IPS-18c (cell line): ENCODE measurements around the gene RFX4.

Experiments used
- H3K4me3 ChIP-seq: 2 replicates; pipeline ENCODE4 v1.7.0; 2013; ENCODE audit warnings: low read depth, mild to moderate bottlenecking, low read length, moderate library complexity; ENCODE audit not compliant: insufficient read depth
- H3K9me3 ChIP-seq: one replicate; pipeline ENCODE4 v1.6.1; 2013; ENCODE audit warnings: mild to moderate bottlenecking, low read length, moderate library complexity; ENCODE audit not compliant: control insufficient read depth, insufficient read depth

The RFX4 gene

GRCh38 chr12:106759526-106760183 lies 176.9 kb downstream of the RFX4 start:
- Histone ChIP-seq H3K9me3 (no peaks in the 10 kb centered on the region), H3K4me3 (0 out of 2 replicates have a peak overlapping the region, but pooled peaks have one; percentile 0)

DNA sequence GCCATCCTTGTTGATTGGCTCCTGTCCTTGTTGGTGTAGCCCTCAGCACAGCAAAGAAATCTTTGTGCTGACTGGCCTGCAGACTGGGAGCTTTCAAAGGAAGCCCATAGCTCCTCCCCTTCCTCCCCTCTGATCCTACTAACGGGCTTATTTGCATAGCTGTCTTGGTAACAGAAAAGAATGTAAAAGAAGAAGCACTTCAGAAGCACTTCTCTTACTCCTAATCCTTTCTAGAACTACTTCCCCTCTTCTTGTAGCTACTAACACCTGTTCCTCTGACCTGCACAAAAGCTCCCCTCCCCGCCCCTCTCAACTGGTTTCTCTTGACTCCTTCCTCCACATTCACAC lies 177.4 kb downstream of the RFX4 start:
- no peak overlapping the region for H3K4me3 ChIP-seq

GRCh38 chr12:106764220-106764619 lies 181.4 kb downstream of the RFX4 start:
- no peaks in the 10 kb centered on the region for H3K9me3 ChIP-seq
- no peak overlapping the region for H3K4me3 ChIP-seq

More for the DNA sequence above, 177.4 kb downstream of the RFX4 start:
- no peaks in the 10 kb centered on the region for H3K9me3 ChIP-seq

GRCh38 chr12:106764738-106765137 lies 181.9 kb downstream of the RFX4 start:
- no peak overlapping the region for H3K4me3 ChIP-seq
- no peaks in the 10 kb centered on the region for H3K9me3 ChIP-seq

DNA sequence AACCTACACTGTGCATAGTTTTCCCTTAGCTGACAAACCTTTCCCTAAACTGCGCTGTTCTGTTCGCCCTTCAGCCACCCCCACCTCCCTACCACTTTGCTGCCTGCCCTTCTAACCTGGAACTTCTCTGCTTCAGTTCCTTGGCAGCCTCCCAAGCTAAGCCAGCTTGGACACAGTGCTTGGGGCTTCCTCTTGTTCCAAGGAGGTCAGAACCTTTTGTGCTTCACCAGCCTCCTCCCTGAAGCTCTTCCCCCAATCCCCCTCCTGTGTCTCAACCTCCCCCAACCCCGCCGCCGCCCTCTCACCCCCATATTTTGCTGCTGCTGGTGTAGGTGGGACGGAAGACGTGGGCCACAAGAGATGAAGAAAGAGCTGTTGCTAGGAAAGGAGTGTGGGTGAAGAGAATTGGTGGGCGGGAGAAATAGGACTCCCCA lies 183.6 kb downstream of the RFX4 start:
- H3K4me3 ChIP-seq = no peak overlapping the region
- no peaks in the 10 kb centered on the region for H3K9me3 ChIP-seq

DNA sequence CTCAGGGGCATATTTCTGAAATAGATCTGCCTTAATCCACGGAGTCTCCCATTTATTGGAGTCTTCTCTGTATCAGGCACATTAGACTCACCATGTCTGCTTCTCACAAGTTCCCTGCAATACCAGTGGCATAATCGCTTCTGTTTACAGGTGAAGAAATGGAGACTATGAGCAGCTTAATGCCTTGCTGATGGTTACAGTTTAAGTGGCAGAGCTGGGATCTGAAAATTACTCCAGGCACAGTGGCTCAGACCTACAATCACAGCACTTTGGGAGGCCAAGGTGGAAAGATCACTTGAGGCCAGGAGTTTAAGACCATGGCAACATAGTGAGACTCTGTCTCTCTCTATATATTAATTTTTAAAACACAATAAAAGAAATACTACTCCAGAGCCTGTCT lies 184.4 kb downstream of the RFX4 start:
- Histone ChIP-seq H3K4me3 (no peak overlapping the region), H3K9me3 (no peaks in the 10 kb centered on the region)

GRCh38 chr12:106767954-106768822 lies 185.4 kb downstream of the RFX4 start:
- Histone ChIP-seq H3K4me3 (peak overlapping the region; percentile 29; the same call in 1 of the 2 replicates), H3K9me3 (no peaks in the 10 kb centered on the region)

GRCh38 chr12:106769078-106769477 lies 186.3 kb downstream of the RFX4 start:
- H3K9me3 ChIP-seq = no peaks in the 10 kb centered on the region
- H3K4me3 ChIP-seq = 0 out of 2 replicates have a peak overlapping the region, but pooled peaks have one; percentile 29

DNA sequence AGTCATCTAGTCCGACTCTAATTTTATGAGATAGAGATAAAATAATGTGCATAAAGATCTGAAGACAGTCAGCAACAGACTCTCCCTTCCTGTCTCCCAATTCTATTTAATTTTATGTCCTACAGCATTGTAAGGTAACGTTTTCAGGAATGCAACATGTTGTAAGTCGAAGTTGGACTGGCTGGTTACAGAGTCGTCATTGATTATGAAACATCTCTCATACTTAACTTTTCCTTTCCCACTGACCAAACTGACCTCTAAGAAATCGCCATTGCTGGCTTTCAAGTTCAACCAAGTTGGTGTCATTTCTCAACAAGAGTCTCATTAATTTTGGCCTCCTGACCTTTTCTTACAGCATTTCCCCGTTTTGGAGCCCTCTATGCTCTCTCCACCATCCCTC lies 186.7 kb downstream of the RFX4 start:
- H3K4me3 ChIP-seq = no peak overlapping the region
- H3K9me3 ChIP-seq = no peaks in the 10 kb centered on the region

- H3K9me3 ChIP-seq = no peaks in the 10 kb centered on the region
- no peak overlapping the region for H3K4me3 ChIP-seq
Observed at GRCh38 chr12:106771425-106771824, 188.6 kb downstream of the RFX4 start.

GRCh38 chr12:106773286-106774004 lies 190.6 kb downstream of the RFX4 start:
- H3K4me3 ChIP-seq = peak overlapping the region; percentile 94
- H3K9me3 ChIP-seq = no peaks in the 10 kb centered on the region

DNA sequence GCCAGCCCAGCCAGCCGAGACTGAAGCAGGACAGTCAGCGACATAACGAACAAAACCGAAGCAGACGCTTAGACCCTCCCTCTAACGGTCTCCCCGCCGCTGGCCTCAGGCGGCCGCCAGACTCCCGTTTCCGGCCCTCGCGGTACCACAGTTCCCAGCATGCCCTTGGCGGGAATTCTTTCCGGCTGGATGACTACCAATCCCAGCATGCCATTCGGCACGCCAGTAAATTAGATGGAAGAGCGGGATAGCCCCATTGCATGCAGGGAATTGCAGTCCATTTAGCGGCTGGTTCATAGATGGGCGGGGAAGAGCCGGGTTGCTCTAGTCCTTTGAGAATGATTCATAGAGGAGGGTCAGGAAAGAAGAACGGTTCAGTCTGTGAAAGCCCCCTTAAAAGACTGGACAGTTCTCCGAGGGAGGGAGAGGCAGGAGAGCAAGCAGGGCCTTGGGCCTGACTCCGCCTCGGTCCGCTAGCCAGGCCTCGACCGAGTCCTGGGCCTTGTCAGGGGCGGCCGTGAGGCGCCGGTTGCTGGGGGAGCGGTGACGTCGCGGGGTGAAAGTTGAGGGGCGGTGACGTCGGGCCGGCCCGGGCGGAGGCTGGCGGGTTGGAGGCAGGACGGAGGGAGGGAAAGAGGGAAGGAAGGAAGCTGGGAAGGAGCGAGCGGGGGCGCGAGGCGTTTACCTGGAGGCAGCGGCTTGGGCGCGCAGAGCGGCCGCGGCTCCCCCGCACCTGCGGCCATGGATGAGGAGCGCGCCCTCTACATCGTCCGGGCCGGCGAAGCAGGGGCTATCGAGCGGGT lies 191.4 kb downstream of the RFX4 start, which contains the start of gene RIC8B:
RIC8B (plus strand) TSS at position 678 of the 803 bp plus-strand sequence; CDS start at position 742, 64 bp downstream.
- Histone ChIP-seq H3K9me3 (no peaks in the 10 kb centered on the region), H3K4me3 (peak within 1 kb of the TSS; percentile 94)

DNA sequence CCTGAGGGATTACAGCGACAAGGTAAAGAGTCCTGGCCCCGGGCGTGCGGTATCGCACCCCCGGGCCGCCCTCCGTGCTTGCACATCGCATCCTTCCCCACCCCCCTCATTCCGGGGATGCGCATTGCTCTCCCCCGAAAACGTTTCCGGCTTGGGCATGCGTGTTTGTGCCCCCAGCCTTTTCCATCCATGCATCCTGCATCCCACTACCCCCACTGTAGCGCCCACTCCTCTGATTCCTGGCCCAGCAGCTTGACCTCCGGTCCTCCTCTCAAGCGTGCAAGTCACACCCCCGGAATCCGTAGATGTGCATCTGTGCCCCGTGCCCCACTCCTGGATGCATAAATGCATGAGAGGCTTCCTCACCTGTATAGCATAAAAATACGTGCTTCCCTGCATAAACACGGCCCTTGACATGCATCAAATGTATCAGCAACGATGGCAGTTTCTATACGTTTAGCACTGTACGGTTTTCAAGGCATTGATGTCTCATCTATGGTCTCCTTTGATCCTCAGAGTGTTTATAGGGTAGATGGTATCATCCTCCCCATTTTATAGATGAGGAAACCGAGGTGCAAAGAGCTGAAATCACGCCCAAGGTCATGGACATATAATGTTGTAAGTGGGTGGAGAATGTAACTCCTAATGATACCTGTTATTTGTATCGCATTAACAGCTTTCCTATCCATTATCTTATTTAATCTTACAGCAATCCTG lies 192.2 kb downstream of the RFX4 start:
- Histone ChIP-seq H3K9me3 (no peaks in the 10 kb centered on the region), H3K4me3 (peak overlapping the region; percentile 94)

- H3K4me3 ChIP-seq = no peak overlapping the region; the same call in 1 of the 2 replicates
- H3K9me3 ChIP-seq = no peaks in the 10 kb centered on the region
Observed at GRCh38 chr12:106776897-106777296, 194.1 kb downstream of the RFX4 start.

GRCh38 chr12:106780010-106780631 lies 197.3 kb downstream of the RFX4 start:
- H3K4me3 ChIP-seq = no peak overlapping the region
- H3K9me3 ChIP-seq = no peaks in the 10 kb centered on the region

DNA sequence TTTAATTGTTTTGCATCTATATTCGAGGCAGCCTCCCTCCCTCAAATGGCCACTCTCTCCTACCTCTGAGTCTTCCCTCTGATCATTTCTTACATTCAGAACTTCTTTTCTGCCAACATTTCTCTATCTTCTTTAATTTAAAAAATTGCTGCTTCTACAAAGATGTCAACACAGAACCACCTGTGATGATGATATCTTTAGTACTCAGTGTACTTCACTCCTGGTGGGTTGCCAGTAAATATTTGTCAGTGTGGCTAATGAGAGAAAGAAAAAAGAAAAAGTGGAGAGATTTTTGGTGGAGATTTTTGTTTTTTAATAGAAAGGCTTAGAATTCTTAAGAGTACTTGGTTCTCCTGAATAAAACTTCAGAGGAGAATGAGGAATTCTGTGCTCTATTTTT lies 199.8 kb downstream of the RFX4 start:
- H3K9me3 ChIP-seq = peaks cover 3% of the 10 kb centered on the region
- H3K4me3 ChIP-seq = no peak overlapping the region
